HG02610 (cell line): ENCODE data around the gene ACACA.
"Not testable (repeated sequence)": the region's sequence is repeated elsewhere in the genome, so short reads cannot be mapped to it uniquely, and the experiment has no call there.

ENCODE experiments used
- ATAC-seq: cut with Tn5 transposase; IDR thresholded peaks from one replicate; pipeline ENCODE4 v1.9.1; 2021; ENCODE audit warnings: mild to moderate bottlenecking, moderate library complexity; ENCODE audit not compliant: unreplicated experiment

The ACACA gene

DNA sequence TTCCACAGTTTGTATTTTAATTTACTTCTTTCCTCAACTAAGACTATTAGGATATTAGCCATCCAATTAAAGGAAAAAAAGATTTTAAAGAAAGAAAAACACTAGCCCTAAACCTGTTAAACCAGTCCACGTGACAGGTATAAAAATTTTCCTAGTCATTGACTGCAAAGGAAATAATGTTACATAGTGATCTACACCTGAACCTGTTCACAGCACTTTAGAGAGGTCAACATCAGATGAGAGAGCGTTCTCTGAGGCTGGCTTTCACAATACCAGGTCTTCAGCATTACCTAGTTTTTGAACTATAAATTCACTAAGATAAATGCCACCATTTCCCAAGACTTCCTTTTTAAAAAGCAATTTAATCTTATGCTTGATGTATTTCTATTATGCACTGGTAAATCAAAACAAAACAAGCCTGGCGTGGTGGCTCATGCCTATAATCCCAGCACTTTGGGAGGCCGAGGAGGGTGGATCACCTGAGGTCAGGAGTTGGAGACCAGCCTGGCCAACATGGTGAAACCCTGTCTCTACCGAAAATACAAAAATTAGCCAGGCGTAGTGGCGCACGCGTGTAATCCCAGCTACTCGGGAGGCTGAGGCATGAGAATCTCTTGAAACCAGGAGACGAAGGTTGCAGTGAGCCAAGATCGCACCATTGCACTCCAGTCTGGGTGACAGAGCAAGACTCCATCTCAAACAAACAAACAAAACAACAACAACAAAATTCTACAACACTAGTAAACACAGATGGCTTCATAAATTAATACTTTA is 49.7 kb downstream of the ACACA start:
- ATAC-seq, result not testable (repeated sequence)

DNA sequence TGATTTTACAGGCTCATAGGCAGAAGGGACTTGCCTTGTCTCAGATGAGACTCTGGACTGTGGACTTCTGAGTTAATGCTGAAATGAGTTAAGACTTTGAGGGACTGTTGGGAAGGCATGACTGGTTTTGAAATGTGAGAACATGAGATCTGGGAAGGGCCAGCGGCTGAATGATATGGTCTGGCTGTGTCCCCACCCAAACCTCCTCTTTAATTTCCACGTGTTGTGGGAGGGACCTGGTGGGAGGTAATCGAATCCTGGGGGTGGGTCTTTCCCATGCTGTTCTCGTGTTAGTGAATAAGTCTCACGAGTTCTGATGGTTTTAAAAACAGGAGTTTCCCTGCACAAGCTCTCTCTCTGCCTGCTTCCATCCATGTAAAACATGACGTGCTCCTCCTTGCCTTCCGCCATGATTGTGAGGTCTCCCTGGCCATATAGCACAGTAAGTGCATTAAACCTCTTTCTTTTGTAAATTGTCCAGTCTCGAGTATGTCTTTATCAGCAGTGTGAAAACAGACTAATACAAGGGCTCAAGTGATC is 59.7 kb downstream of the ACACA start:
- ATAC-seq, result not testable (repeated sequence)

DNA sequence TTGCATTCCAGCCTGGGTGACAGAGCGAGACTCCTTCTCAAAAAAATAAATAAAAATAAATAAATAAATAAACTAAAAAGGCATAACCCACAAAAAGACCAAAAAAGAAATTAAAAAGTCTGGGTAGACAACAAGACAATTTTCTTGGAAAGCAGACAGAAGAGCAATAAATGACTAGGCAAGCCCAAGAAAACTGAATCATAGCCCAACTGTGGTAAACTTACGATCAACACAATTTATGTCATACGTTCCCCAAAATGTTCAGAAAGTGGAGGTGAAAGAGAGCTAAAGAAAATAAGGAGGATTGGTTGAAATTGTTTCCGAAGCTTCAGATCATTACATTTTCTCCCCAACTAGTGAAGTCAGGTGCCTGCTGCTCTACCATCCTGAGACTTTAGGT is 62.1 kb downstream of the ACACA start:
- ATAC-seq, result no peak

DNA sequence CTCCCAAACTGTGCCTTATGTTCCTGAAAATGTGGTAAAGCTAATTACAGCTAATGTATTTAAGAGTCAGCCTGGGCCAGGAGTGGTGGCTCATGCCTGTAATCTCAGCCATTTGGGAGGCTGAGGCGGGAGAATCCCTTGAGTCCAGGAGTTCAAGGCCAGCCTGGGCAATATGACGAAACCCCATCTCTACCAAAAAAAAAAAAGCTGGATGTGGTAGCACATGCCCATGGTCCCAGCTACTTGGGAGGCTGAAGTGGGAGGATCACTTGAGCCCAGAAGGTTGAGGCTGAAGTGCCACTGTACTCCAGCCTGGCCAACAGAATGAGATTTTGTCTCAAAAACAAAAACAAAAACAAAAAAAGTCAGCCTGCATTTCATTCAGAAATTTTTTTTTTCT is 64.0 kb downstream of the ACACA start:
- ATAC-seq, result no peak

DNA sequence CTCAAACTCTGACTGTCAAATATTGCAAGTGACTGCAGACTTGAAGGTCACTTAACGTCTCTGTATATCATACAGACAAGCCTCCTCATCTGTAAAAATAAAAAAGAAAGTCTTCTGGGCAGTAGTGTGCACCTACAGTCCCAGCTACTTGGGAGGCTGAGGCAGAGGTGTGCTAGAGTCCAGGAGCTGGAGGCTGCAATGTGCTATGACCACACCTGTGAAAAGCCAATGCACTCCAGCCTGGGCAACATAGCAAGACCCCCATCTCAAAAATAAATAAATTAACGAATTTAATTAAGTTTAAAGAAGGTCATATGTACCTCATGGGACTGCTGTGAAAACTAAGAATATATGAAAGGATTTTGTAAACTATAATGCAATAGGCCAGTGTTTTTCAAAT is 65.8 kb downstream of the ACACA start:
- no peak for ATAC-seq

DNA sequence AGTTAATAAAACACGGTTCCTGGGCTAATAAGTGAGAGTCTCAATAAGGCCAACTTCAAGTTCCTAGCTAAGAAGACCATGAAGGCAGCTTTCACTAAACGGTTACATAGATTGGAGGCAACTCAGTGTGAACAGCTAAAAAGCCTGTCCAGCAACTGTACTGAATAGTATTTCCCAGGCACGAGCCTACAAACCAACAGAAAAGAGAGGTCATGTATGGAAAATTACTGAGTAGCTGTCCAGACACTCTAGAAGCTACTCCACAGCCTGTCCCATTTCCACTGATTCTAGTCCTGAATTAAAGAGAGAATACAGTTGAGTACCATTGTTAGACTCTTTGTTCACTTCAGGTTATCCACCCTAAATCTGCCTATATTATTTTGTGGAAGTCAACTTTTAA is 67.3 kb downstream of the ACACA start:
- ATAC-seq, result no peak

DNA sequence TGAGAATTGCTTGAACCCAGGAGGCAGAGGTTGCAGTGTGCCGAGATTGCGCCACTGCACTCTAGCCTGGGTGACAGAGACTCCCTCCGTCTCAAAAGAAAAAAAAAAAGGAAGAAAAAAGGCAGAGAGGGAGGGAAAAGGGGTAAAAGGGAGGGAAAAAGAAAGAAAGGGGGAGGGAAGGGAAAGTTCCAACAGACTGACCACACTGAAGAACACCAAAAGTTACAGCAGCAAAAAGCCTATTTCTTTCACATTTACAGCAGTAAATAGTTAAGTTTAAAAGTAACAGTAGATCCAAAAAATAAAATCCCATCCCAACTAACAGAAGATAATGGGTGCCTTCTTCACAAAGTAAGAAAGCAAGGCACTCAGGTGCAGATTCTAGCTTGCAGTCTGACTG is 67.8 kb downstream of the ACACA start:
- ATAC-seq, result no peak

DNA sequence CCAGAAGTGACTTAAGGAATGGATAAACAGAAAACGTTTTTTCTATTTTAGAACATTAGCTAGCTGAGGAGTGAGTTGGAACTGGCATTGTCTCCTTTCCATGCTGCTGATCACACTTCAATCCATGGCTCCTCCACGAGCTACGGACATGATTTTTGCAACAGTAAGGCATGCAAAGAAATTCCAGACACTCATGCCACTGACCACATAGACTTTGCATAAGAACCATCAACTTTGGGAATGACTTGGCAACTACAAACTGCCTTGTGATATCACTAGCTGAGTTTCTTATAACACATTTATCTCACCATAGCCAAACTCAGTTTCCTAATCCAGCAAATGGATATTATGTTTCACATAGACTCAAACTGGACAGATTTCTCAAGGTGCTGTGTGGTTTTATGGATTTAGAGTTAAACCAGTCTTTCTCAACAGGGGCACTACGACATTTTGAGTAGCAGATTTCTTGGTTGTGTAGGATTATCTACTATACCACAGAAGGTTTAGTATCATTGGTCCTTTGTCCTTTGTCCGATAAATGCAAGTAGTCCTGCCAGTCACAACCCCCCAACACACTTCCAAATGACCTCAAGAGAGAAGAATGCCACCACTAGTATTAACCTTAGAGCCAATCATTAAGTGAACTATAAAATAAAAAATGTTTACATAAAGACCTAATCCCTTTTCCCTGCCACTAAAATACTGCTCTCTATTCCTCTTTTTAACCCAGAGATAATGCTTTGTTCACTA is 79.1 kb downstream of the ACACA start:
- no peak for ATAC-seq

DNA sequence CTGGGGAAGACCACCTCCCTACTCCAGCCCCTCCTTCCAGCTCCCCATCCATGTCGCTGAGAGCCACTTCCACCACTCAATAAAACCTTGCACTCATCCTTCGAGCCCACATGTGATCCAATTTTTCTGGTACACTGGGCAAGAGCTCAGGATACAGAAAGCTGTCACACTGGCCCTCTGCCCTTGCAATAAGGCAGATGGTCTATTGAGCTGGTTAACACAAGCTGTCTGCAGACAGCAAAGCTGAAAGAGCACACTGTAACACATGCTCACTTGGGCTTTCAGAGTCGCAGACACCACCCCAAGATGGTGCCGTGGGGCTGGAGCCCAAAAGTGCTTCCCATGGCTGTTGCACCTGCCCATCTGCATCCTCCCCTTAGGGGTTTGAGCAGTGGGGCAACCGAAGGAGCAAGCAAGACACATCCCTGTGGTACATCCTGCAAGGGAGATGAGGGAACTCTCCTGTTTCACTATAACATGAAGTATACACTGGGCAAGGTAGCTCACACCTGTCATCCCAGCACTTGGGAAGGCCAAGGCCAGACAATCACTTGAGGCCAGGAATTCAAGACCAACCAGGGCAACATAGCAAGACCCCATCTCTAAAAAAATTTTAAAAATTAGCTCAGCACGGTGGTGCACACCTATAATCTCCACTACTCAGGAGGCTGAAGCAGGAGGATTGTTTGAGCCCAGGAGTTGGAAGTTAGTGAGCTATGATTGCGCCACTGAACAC is 83.6 kb downstream of the ACACA start:
- no peak for ATAC-seq

DNA sequence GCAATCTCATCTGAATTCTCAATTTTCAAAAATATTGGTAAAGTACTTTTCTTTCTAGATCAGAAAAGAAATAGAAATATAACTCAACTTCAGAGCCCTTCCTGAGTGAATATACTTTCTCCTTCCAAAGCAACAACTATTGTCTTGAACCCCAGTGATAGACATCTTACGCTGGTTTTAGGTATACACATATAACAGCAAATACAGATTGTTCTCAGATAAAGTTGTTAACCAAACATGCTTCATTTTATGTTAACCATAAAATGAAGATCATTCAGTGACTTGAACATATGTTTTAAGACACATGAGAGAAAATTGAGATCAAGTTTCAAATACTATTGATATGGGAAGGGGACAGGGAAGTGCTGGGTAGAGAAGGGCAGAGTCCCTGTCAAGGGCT is 84.5 kb downstream of the ACACA start:
- no peak for ATAC-seq

DNA sequence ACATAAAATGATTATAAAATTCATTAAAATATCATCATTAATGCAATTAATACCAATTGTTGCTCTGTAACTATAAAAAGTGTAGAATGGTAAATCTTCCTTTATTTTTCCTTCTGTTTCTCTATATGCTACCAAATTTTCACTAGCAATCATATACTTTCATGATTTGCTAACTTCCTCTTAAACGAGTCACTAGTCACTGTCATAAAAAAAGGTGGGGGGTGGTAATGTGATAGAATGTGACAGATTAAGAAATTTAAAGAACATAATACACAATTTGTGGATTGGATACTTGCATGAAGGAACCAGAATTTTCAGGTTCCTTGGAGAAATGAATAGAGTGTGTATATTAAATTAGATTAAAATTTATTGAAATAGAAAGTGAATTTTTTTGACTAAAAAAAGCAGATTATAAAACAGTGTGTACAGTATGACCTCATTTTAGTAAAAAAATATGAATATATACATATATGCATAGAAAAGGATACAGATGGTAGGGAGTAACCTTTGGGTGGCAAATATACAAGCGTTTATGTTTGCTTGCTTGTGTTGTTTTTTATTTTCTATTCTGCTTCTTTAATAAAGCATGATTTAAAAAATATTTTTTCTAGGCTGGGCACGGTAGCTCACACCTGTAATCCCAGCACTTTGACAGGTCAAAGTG is 87.6 kb downstream of the ACACA start:
- ATAC-seq, result no peak

DNA sequence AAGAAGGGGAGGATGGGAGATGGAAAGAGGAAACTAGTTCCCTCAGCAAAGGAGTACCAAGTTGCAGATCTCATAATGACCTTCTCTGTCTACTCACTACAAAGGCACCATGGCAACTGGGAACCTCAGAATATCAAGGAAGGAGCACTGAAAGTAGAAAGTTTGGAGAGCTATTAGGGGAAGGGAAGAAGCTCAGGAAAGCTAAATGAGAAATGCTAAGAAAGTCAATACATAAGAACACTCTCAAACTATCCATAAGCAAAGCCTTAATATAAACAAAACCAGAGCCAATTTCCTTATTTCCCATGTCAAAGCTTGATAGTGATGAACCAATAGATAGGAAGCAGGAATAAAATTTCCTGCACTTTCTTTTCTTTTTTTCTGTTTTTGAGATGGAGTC is 88.8 kb downstream of the ACACA start:
- no peak for ATAC-seq

DNA sequence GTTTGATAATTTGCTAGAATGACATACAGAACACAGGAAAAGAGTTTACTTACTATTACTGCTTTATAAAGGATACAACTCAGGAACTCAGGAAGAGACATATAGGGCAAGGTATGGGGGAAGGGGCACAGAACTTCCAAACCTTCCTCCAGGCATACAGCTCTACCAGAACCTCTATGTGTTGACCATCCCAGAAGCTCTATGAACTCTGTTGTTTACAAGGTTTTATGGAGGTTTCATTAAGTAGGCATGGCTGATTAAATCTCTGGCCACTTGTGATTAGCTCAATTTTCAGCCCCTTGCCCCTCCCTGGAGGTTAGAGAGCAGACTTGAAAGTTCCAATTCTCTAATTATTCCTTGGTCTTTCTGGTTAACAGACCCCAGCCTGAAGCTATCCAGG is 91.0 kb downstream of the ACACA start:
- no peak for ATAC-seq

DNA sequence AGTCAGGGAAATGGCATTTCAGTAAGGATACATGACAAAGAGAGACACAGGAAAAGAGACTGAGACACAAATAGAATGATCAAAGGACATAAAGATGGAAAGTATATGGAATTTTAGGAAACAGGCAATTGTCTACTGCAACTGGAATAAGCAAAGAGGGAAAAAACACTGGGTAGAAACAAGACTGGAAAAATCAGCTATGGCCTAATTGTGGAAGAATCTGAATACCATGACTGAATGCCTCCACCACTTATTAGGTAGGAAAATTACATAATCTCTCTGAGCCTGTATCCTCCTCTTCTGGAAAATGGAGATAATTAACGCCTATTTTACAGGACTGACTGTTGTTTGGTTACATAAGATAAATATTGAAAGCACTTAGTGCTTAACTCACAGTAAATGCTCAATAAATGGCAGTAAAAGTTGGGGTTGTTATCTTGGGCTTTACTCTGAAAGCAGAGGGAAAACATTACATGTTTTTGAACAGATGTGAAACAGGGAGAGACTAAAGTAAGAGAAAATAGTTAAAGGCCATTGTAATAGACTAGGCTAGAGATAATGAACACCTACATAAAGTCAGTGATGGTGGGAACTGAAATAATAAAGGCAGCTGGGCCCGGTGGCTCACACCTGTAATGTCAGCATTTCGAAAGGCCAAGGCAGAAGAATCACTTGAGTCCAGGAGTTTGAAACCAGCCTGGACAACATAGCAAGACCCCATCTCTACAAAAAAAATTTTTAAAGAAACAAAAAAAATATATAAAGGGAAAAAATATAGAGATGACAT is 94.3 kb downstream of the ACACA start:
- no peak for ATAC-seq

DNA sequence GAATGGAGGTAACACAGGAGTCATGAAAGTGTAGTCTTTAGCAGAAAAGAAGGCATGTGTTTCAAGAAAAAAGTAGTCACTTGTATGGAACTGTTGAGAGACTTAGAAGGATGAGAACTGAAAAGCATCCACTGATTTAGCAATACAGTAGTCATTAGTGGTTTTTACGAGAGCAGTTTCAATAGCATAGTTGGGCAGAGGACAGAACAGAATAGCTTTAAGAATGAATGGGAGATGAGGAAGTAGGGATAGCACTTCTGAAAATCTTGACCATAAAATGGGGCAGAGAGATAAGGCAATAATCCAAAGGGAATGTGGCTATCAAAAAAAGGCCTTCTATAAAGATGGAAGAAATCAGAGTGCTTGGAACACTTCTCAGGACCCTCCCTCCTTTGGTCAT is 95.7 kb downstream of the ACACA start:
- ATAC-seq, result no peak

DNA sequence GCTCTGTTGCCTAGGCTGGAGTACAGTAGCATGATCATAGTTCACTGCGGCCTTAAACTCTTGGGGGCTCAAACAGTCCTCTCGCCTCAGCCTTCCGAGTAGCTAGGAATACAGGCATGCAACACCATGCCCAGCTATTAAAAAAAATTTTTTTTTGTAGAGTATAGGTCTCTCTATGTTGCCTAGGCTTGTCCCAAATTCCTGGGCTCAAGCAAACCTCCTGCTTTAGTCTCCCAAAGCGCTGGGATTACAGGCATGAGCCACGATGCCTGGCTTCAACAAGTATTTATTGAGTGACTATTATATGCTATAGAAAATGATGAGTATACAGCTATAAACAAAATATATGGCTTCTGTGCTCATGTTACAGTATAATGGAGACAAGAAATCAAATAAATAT is 97.6 kb downstream of the ACACA start:
- ATAC-seq, result no peak

DNA sequence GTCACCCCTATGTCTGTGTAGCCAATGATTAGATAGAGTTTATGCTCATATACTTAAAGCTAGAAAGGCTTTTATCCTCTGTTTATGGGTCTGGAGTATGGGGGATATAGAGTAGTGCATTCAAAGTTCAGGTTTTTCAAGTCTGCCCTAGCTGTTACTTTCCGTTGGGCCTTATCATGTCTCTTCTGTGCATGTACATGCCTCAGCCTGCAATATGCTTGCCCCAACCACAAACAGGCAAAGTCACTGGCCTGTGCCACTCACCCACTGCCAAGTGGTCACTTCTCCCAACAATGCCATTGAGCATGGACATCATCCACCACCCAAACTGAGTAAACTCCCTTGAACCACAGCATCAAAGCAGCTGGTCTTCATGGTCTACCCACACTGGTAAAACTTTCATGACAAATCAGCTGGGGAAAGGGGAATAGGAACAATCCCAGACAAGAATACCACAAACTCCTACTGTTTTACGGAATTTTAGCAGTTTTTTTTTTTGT is 101.2 kb downstream of the ACACA start:
- no peak for ATAC-seq

DNA sequence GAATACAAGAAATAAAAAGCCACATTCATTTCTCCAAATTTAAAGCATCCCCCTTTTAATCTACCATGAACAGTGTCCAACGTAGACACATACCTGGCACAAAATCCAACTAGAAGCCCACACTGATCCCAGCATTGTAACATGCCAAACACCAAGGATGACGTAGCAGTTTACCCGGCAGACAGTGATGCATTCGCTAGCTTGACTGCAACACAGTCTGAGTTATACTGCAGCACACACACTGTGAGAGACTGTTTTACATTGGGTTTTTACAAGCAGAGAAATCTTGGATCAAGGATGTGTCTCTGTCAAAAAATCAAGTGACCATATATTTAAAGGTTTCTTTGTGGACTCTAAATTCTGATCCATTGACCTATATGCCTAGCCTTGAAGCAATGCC is 105.3 kb downstream of the ACACA start:
- no peak for ATAC-seq

DNA sequence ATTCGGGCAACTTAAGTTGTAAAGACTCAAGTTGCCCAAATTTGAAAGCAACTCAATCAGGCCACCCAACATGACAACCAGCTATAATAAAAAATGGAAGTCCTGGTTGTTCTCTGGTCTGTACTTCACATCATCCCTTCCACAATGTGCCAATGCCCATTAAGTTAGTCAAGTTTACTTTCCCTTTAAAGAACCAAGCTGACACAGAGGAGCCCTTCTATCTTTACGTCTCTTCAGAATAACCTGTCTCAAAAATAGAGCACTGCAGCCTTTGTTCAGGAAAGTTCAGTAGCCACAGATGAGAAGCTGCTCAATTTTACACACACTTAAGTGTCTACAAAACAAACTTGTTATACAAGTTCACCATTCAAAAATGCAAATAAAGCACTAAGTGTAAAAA is 106.0 kb downstream of the ACACA start:
- ATAC-seq, result no peak
